Adrenal gland (tissue), 5 donors: ENCODE measurements around the gene ADD3.

Experiments used
- POLR2A ChIP-seq, 2 donors: fragments of 450-650 bp; IDR thresholded peaks; one replicate each; pipeline ENCODE4 v1.6.1; 2017; ENCODE audit warnings: antibody characterized with exemption in 2 of 2, mild to moderate bottlenecking in 2 of 2, moderate library complexity in 1 of 2
- TF ChIP-seq, protein P1 (sequence below), 6 experiments: fragments of 450-650 bp in 4 of 6; fragments of 200-600 bp in 2 of 6; sonication (generic) in 1 of 6; IDR thresholded peaks; 1 replicate in 5 of 6; 2 replicates in 1 of 6; pipeline versions ENCODE4 v1.5.1 to v1.8.0; 2016 to 2021; ENCODE audit warnings: antibody characterized with exemption in 6 of 6, mild to moderate bottlenecking in 2 of 6, moderate library complexity in 1 of 6
- donor health status: DM: no; HTN: no; CAD: no.

GRCh38 chr10:110174201-110174600 lies 166.4 kb downstream of the ADD3 start:
- TF ChIP-seq POLR2A (IDR thresholded peaks at IDR 0.05): no peak
- TF ChIP-seq, protein P1, sequence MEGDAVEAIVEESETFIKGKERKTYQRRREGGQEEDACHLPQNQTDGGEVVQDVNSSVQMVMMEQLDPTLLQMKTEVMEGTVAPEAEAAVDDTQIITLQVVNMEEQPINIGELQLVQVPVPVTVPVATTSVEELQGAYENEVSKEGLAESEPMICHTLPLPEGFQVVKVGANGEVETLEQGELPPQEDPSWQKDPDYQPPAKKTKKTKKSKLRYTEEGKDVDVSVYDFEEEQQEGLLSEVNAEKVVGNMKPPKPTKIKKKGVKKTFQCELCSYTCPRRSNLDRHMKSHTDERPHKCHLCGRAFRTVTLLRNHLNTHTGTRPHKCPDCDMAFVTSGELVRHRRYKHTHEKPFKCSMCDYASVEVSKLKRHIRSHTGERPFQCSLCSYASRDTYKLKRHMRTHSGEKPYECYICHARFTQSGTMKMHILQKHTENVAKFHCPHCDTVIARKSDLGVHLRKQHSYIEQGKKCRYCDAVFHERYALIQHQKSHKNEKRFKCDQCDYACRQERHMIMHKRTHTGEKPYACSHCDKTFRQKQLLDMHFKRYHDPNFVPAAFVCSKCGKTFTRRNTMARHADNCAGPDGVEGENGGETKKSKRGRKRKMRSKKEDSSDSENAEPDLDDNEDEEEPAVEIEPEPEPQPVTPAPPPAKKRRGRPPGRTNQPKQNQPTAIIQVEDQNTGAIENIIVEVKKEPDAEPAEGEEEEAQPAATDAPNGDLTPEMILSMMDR (IDR thresholded peaks at IDR 0.05): no peak
